ENCODE results near the gene ARPC3. TPM values are rescaled to one million over a fixed set of nuclear protein-coding genes. Genes with fewer than 3 reads are reported as not detected.
"Not testable (repeated sequence)": the region's sequence is repeated elsewhere in the genome, so short reads cannot be mapped to it uniquely, and the experiment has no call there.

ARPC3 gene
- total RNA-seq, 1 experiment from 2014 or later: 115 TPM

DNA sequence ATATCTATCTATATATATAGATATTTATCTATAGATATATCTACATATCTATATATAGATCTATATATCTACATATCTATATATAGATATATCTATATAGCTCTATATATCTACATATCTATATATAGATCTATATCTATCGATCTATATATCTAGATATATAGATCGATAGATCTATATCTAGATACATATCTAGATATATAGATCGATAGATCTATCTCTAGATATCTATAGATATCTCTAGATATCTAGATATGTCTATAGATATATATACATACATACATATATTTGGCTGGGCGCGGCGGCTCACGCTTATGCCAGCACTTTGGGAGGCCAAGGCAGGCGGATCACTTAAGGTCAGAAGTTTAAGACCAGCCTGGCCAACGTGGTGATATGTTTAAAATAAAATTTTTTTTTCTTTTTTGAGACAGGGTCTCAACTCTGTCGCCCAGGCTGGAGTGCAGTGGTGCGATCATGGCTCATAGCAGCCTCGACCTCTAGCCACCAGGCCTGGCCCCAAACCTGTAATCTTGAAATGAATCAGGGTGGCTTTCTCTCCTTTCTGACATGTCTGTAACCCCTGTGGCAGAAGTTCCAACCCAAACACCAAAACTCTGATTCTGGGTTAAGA lies 18.1 kb downstream of the ARPC3 start:
- H2AFZ ChIP-seq (ENCODE audit: low read depth, low read length, poor library complexity, severe bottlenecking): peak overlapping the region; percentile 21
- H3K9me3 ChIP-seq (ENCODE audit: control insufficient read depth in 1 of 2, insufficient read depth in 1 of 2, low read depth in 1 of 2, low read length in 2 of 2): no peaks in the 10 kb centered on the region
- ChIA-PET POLR2A (interaction anchor here (0.6 to 1.5 kb wide), 9 partner anchors 11 to 402 kb away, joined by 3 to 6 read pairs (median 4); partner anchors contain the start of genes ARPC3, FAM216A and GPN3), CTCF (interaction anchor here (0.9 to 2.2 kb wide), 33 partner anchors 9 to 579 kb away, joined by 3 to 32 read pairs (median 5); partner anchors contain the start of genes ARPC3, FAM216A, GPN3 and IFT81), RAD21 (ENCODE audit: low non-redundant PET in 1 of 2, low total read pairs in 2 of 2, uncharacterized antibody in 2 of 2, unreplicated experiment in 2 of 2) (interaction anchor here (0.6 to 1.5 kb wide), 9 partner anchors 73 to 332 kb away, joined by 3 to 7 read pairs (median 4); partner anchors contain the start of gene TCTN1 (in 1 of the 2))
- peaks cover 3 to 21% of the 10 kb centered on the region in 2 experiments; a peak in 3 of 4 replicates for H3K36me3 ChIP-seq (ENCODE audit: control insufficient read depth in 1 of 2, insufficient read depth in 2 of 2, low read length in 2 of 2)
- H3K27ac ChIP-seq (ENCODE audit: low read depth, low read length): peak overlapping the region; percentile 35; the same call in 1 of the 2 replicates
- H3K9ac ChIP-seq (ENCODE audit: low read length): no peak overlapping the region
- no peak for DNase-seq (ENCODE audit: low read depth, low spot score)
- TF ChIP-seq, protein P1, sequence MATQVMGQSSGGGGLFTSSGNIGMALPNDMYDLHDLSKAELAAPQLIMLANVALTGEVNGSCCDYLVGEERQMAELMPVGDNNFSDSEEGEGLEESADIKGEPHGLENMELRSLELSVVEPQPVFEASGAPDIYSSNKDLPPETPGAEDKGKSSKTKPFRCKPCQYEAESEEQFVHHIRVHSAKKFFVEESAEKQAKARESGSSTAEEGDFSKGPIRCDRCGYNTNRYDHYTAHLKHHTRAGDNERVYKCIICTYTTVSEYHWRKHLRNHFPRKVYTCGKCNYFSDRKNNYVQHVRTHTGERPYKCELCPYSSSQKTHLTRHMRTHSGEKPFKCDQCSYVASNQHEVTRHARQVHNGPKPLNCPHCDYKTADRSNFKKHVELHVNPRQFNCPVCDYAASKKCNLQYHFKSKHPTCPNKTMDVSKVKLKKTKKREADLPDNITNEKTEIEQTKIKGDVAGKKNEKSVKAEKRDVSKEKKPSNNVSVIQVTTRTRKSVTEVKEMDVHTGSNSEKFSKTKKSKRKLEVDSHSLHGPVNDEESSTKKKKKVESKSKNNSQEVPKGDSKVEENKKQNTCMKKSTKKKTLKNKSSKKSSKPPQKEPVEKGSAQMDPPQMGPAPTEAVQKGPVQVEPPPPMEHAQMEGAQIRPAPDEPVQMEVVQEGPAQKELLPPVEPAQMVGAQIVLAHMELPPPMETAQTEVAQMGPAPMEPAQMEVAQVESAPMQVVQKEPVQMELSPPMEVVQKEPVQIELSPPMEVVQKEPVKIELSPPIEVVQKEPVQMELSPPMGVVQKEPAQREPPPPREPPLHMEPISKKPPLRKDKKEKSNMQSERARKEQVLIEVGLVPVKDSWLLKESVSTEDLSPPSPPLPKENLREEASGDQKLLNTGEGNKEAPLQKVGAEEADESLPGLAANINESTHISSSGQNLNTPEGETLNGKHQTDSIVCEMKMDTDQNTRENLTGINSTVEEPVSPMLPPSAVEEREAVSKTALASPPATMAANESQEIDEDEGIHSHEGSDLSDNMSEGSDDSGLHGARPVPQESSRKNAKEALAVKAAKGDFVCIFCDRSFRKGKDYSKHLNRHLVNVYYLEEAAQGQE (IDR thresholded peaks at IDR 0.05; ENCODE audit: low read depth): no peak
- TF ChIP-seq EGR1 (IDR thresholded peaks at IDR 0.05; ENCODE audit: low read depth) (no peak), ZFX (IDR thresholded peaks at IDR 0.05) (no peak), EZH2 (IDR thresholded peaks at IDR 0.05) (no peak), CBX3 (IDR thresholded peaks at IDR 0.05; ENCODE audit: low read depth) (no peak)
- no TSS peak for BruUV-seq (replicated peaks)
- no peak; the same call in 1 of the 2 replicates for ATAC-seq
- H3K4me3 ChIP-seq (replicated peaks in 1 of 2; ENCODE audit: low read depth in 1 of 2, low read length in 2 of 2): no peak overlapping the region; a peak in 1 of 4 replicates
- H3K4me1 ChIP-seq (ENCODE audit: control insufficient read depth in 1 of 2, insufficient read depth in 2 of 2, low read length in 2 of 2): peaks cover 4 to 11% of the 10 kb centered on the region in 2 experiments; a peak in 3 of 4 replicates
- H3K9me2 ChIP-seq (ENCODE audit: insufficient read depth): no peaks in the 10 kb centered on the region
- no peaks in the 10 kb centered on the region for H4K20me1 ChIP-seq (ENCODE audit: insufficient read depth)
- H3K79me2 ChIP-seq (ENCODE audit: insufficient read depth, low read length): no peaks in the 10 kb centered on the region
- H3K4me2 ChIP-seq (ENCODE audit: low read length): peak overlapping the region; percentile 74
- H3K27me3 ChIP-seq (ENCODE audit: insufficient read depth, low read length): no peaks in the 10 kb centered on the region
- intact Hi-C loops (cut with micrococcal nuclease): loop anchor here (1.0 to 10.0 kb wide), 3 partner anchors 75 to 577 kb away; no protein-coding TSS in a partner anchor

DNA sequence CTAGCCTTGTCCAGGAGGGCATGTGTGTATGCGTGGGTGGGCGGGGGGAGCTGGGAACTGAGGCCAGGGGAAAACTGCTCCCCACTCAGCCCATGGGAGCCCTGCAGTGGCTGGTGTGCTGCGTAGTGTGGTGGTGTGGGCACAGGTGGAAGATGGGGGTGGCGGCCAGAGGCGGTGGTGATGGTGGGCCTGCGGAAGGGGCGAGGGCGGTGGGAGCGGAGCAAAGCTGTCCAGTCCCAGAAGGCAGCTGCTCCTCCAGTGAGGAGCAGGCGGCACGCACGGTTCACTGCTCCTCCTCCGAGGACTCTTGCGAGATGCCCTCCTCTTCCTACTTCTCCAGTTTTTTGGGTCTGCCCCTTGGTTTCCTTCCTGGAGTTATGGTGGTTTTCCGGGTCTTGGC lies 20.5 kb downstream of the ARPC3 start:
- peaks cover 4 to 11% of the 10 kb centered on the region in 2 experiments; a peak in 3 of 4 replicates for H3K4me1 ChIP-seq (ENCODE audit: control insufficient read depth in 1 of 2, insufficient read depth in 2 of 2, low read length in 2 of 2)
- BruUV-seq (replicated peaks); H3K9me3 ChIP-seq (ENCODE audit: control insufficient read depth in 1 of 2, insufficient read depth in 1 of 2, low read depth in 1 of 2, low read length in 2 of 2); H3K36me3 ChIP-seq (ENCODE audit: control insufficient read depth in 1 of 2, insufficient read depth in 2 of 2, low read length in 2 of 2); H4K20me1 ChIP-seq (ENCODE audit: insufficient read depth); H3K9me2 ChIP-seq (ENCODE audit: insufficient read depth); ATAC-seq; POLR2A ChIA-PET; H3K79me2 ChIP-seq (ENCODE audit: insufficient read depth, low read length); H3K9ac ChIP-seq (ENCODE audit: low read length); H3K4me2 ChIP-seq (ENCODE audit: low read length); CTCF ChIA-PET; DNase-seq (ENCODE audit: low read depth, low spot score); H3K4me3 ChIP-seq (replicated peaks in 1 of 2; ENCODE audit: low read depth in 1 of 2, low read length in 2 of 2); RAD21 ChIA-PET (ENCODE audit: low non-redundant PET in 1 of 2, low total read pairs in 2 of 2, uncharacterized antibody in 2 of 2, unreplicated experiment in 2 of 2); H3K27ac ChIP-seq (ENCODE audit: low read depth, low read length); H2AFZ ChIP-seq (ENCODE audit: low read depth, low read length, poor library complexity, severe bottlenecking); H3K27me3 ChIP-seq (ENCODE audit: insufficient read depth, low read length): not testable (repeated sequence)
- intact Hi-C loops (cut with micrococcal nuclease): loop anchor here (5.0 to 10.0 kb wide), 2 partner anchors 72 to 575 kb away; no protein-coding TSS in a partner anchor
